ENCODE data around the gene CD160. TPM values are rescaled to one million over a fixed set of nuclear protein-coding genes. Genes with fewer than 3 reads are reported as not detected.

Gene CD160
- total and polyA plus RNA-seq, 2 of the 4 experiments (the other 2 are of a cell fraction) = not detected

DNA sequence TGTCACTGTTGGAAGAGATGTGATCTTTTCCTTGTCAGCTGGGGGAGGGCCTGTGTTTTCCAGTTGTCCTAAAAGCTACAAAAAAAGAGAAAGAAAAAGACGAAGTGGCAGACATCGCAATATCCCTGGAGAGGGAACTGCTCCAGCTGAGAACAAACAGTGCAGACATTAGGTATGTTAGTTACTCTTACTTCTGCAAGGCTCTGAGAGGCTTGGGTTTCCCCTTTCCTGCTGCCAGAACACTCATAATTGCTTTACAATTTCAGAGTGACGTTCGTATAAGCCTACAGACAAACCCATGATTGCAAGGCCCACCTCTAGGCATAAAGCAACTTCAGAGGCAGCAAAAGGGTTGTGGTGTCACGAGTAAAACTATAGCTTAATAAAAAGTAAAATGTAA is 31.1 kb downstream of the CD160 start:
- DNase-seq (peak; percentile 33), ATAC-seq (ENCODE audit: low read depth) (no peak)
- peak overlapping the region; percentile 49; the same call in 1 of the 2 replicates for H3K27ac ChIP-seq (ENCODE audit: insufficient read depth, low read length)
- H4K5ac ChIP-seq (ENCODE audit: low read depth, low read length) = no peak overlapping the region; the same call in 1 of the 2 replicates
- peaks cover 7% of the 10 kb centered on the region for H4K20me1 ChIP-seq (ENCODE audit: insufficient read depth, low read length)
- H3K4me1 ChIP-seq (ENCODE audit: control insufficient read depth, insufficient read depth, low read length) = peaks cover 10% of the 10 kb centered on the region
- in situ Hi-C loops (cut with MboI; ENCODE audit: low sequenced_read_pairs) = no loop called here
- H2BK120ac ChIP-seq (ENCODE audit: low read depth, low read length) = peak overlapping the region; percentile 12
- H3K4me3 ChIP-seq (ENCODE audit: insufficient read depth, low read depth, low read length) = no peak overlapping the region
- peak overlapping the region; percentile 74; the same call in 1 of the 2 replicates for H2AK5ac ChIP-seq (ENCODE audit: low read depth, low read length)
- H3K4me2 ChIP-seq (ENCODE audit: low read depth, low read length) = no peak overlapping the region
- H4K8ac ChIP-seq (ENCODE audit: low read depth in 2 of 2, low read length in 2 of 2) = peak overlapping the region in 1 of 2 experiments; percentile 92; a peak in 2 of 4 replicates
- TF ChIP-seq MAZ (IDR thresholded peaks at IDR 0.05; ENCODE audit: borderline replicate concordance, low read depth, low read length) (no peak), CHD1 (IDR thresholded peaks at IDR 0.05; ENCODE audit: low read depth, low read length) (no peak), POLR2A (IDR thresholded peaks at IDR 0.05; ENCODE audit: low read depth, low read length) (no peak), BHLHE40 (IDR thresholded peaks at IDR 0.05; ENCODE audit: low read depth, low read length) (no peak), RAD21 (IDR thresholded peaks at IDR 0.05; ENCODE audit: low read length) (no peak), CEBPB (IDR thresholded peaks at IDR 0.05; ENCODE audit: low read depth, low read length) (no peak)
- TF ChIP-seq, protein P1, sequence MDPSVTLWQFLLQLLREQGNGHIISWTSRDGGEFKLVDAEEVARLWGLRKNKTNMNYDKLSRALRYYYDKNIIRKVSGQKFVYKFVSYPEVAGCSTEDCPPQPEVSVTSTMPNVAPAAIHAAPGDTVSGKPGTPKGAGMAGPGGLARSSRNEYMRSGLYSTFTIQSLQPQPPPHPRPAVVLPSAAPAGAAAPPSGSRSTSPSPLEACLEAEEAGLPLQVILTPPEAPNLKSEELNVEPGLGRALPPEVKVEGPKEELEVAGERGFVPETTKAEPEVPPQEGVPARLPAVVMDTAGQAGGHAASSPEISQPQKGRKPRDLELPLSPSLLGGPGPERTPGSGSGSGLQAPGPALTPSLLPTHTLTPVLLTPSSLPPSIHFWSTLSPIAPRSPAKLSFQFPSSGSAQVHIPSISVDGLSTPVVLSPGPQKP (IDR thresholded peaks at IDR 0.05; ENCODE audit: borderline replicate concordance, low read depth, low read length) = no peak
- H4K91ac ChIP-seq (ENCODE audit: insufficient read depth, low read depth, low read length) = peak overlapping the region; percentile 34; the same call in 1 of the 2 replicates
- POLR2A ChIA-PET (ENCODE audit: unreplicated experiment) = no interaction called here
- H3K23ac ChIP-seq (ENCODE audit: low read depth, low read length) = peak overlapping the region; percentile 58; the same call in 1 of the 2 replicates
- peak overlapping the region; percentile 74; the same call in 1 of the 3 replicates for H2BK15ac ChIP-seq (ENCODE audit: low read depth, low read length)
- peak overlapping the region; percentile 68 for H3K14ac ChIP-seq (replicated peaks; ENCODE audit: low read depth, low read length)
- intact Hi-C loops (cut with micrococcal nuclease) = no loop called here
- dilution Hi-C loops (cut with HindIII; ENCODE audit: low sequenced_read_pairs, unreplicated experiment) = no loop called here
- peak overlapping the region; percentile 54 for H2BK20ac ChIP-seq (ENCODE audit: low read depth, low read length)
- H3K9me1 ChIP-seq (ENCODE audit: insufficient read depth, low read length) = peaks cover 13% of the 10 kb centered on the region
- no peak overlapping the region for H2AFZ ChIP-seq (replicated peaks; ENCODE audit: low read length, poor library complexity)
- no TSS peak for BruUV-seq (replicated peaks)
- H3K79me1 ChIP-seq (ENCODE audit: low read depth in 1 of 2, low read length in 2 of 2) = peaks cover 23 to 70% of the 10 kb centered on the region in 2 experiments
- no peak overlapping the region for H3K9ac ChIP-seq (ENCODE audit: low read depth, low read length)
- peak overlapping the region; percentile 53 for H2BK5ac ChIP-seq (ENCODE audit: low read depth, low read length, poor library complexity, severe bottlenecking)
- WGBS, 2 experiments (ENCODE audit: extremely low coverage in 2 of 2, insufficient read length in 1 of 2) = no CpG with 5 or more reads among the region's 5 CpGs
- H3K9me3 ChIP-seq (ENCODE audit: control insufficient read depth, insufficient read depth, low read length) = no peaks in the 10 kb centered on the region
- no peak overlapping the region for H3K56ac ChIP-seq (ENCODE audit: extremely low read depth, insufficient read depth, low read length)
- no peak overlapping the region for H2AK9ac ChIP-seq (replicated peaks; ENCODE audit: low read depth, low read length, poor library complexity)
- peak overlapping the region; percentile 69 for H3K4ac ChIP-seq (ENCODE audit: low read depth, low read length)
- peaks cover 24% of the 10 kb centered on the region for H3K36me3 ChIP-seq (ENCODE audit: control insufficient read depth, insufficient read depth, low read length)
- H3K27me3 ChIP-seq (ENCODE audit: control insufficient read depth, insufficient read depth, low read length) = no peaks in the 10 kb centered on the region
- CTCF ChIA-PET = interaction anchor here (1.5 kb wide), 1 partner anchor 24 kb away, joined by 5 read pairs; no protein-coding TSS in a partner anchor
- H3K18ac ChIP-seq (ENCODE audit: low read depth, low read length) = peak overlapping the region; percentile 28; the same call in 1 of the 2 replicates
